Tibial nerve (tissue), 4 donors: ENCODE data around the gene THBS2.

ENCODE experiments used
- CTCF ChIP-seq, 5 experiments: fragments of 200-600 bp in 3 of 5; fragments of 450-650 bp in 2 of 5; sonication (generic) in 3 of 5; IDR thresholded peaks; one replicate each; pipeline ENCODE4 v1.5.1; 2016 to 2019; ENCODE audit warnings: antibody characterized with exemption in 5 of 5, mild to moderate bottlenecking in 3 of 5, moderate library complexity in 2 of 5
- EP300 ChIP-seq, 2 donors: sonication (generic); formaldehyde crosslinking; IDR thresholded peaks; one replicate each; pipeline ENCODE4 v1.6.1; 2017; ENCODE audit warnings: antibody characterized with exemption in 2 of 2, mild to moderate bottlenecking in 1 of 2

- no peak for TF ChIP-seq EP300 (IDR thresholded peaks at IDR 0.05)
- TF ChIP-seq CTCF (IDR thresholded peaks at IDR 0.05) = no peak
These were observed 14.6 kb upstream of the THBS2 start for GRCh38 chr6:169268276-169268675.
